Sigmoid colon (tissue), 7 donors: ENCODE measurements around the gene GPHB5. TPM values are rescaled to one million over a fixed set of nuclear protein-coding genes. Genes with fewer than 3 reads are reported as not detected.
A peak's percentile ranks its signal among the peaks of the same experiment; 100 is the strongest.
"Not testable (repeated sequence)": the region's sequence is repeated elsewhere in the genome, so short reads cannot be mapped to it uniquely, and the experiment has no call there.

Experiments used
- DNase-seq: peaks from one replicate; pipeline ENCODE4 v3.0.0-alpha.2; 2019
- H3K27ac ChIP-seq, 4 donors: fragments of 200-600 bp; sonication (generic); one replicate each; pipeline ENCODE4 v1.5.1; 2016 to 2019; ENCODE audit warnings: mild to moderate bottlenecking in 1 of 4
- H3K27me3 ChIP-seq, 3 donors: fragments of 200-600 bp; sonication (generic); one replicate each; pipeline ENCODE4 v1.5.1; 2019; ENCODE audit warnings: mild to moderate bottlenecking in 1 of 3
- H3K36me3 ChIP-seq, 4 donors: fragments of 200-600 bp; sonication (generic); one replicate each; pipeline ENCODE4 v1.5.1; 2016 to 2019
- H3K4me1 ChIP-seq, 4 donors: fragments of 200-600 bp; sonication (generic); one replicate each; pipeline ENCODE4 v1.5.1; 2017 to 2019
- H3K4me3 ChIP-seq, 4 donors: fragments of 200-600 bp; sonication (generic); one replicate each; pipeline ENCODE4 v1.5.1; 2017 to 2019; ENCODE audit warnings: mild to moderate bottlenecking in 2 of 4, moderate library complexity in 1 of 4
- H3K9me3 ChIP-seq, 4 donors: fragments of 200-600 bp in 3 of 4; sonication (generic) in 3 of 4; one replicate each; pipeline versions ENCODE4 v1.5.1 to v1.6.1; 2013 to 2019
- EP300 ChIP-seq, 4 donors: sonication (generic); formaldehyde crosslinking; IDR thresholded peaks; one replicate each; pipeline ENCODE4 v1.6.1; 2017; ENCODE audit warnings: antibody characterized with exemption in 4 of 4
- POLR2A ChIP-seq, 2 donors: fragments of 450-650 bp; IDR thresholded peaks; one replicate each; pipeline ENCODE4 v1.6.1; 2016; ENCODE audit warnings: antibody characterized with exemption in 2 of 2, mild to moderate bottlenecking in 2 of 2, moderate library complexity in 2 of 2
- POLR2AphosphoS5 ChIP-seq, 4 donors: sonication (generic); formaldehyde crosslinking; IDR thresholded peaks; one replicate each; pipeline ENCODE4 v1.6.1; 2017; ENCODE audit warnings: antibody characterized with exemption in 4 of 4
- WGBS, 2 donors: extraction: QIAGEN DNeasy Blood & Tissue Kit; methylation state at CpG; one replicate each; pipeline ENCODE4 v1.1.7; 2013; 5-methylcytosine and 5-hydroxymethylcytosine counted together
- intact Hi-C: fragments of 100-400 bp; cut with DNase I; formaldehyde crosslinking; loops from one replicate; pipeline ENCODE4 v1.15.1; 2023
- polyA plus RNA-seq, 3 donors: library from polyadenylated mRNA; stranded (reverse); fragments of 200-250 nt; gene quantifications; one replicate each; pipeline ENCODE4 v1.2.3, GENCODE V29; 2013
- total RNA-seq, 4 donors: library from RNA; depleted of rRNA; stranded (reverse); fragments of >200 nt; gene quantifications; one replicate each; pipeline ENCODE4 v1.1.0, GENCODE V29; 2016
- TF ChIP-seq, protein P1 (sequence below), 4 experiments: fragments of 450-650 bp in 3 of 4; fragments of 200-600 bp in 1 of 4; IDR thresholded peaks; one replicate each; pipeline ENCODE4 v1.5.1; 2016 to 2019; ENCODE audit warnings: antibody characterized with exemption in 4 of 4, mild to moderate bottlenecking in 3 of 4, moderate library complexity in 2 of 4
- donor health status: healthy with polysubstance abuse.
- donor health status: Bipolar disorder and iron deficiency.
- donor health status: healthy.

Gene GPHB5
- total and polyA plus RNA-seq, 7 donors, result not detected

DNA sequence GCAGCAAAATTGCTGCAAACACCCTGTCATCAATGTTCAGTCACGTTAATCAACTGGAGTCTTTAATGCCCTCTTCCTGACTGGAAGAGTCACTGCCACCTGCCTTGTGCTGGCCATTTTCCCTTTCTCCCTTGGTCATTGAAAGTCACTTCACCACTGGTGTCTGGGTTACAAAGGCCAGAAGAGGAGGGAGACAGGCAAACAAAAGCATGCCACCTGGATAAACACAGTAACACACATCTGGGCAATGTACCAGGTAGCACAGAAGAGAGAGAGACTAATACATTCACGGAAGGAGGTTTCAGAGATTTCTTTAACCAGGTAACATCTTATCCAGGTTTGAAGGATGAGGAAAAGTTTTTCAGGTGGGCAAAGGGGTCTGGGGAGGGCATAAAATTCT lies 32.7 kb downstream of the GPHB5 start:
- Histone ChIP-seq H3K27me3 (no peaks in the 10 kb centered on the region), H3K4me3 (no peak overlapping the region), H3K36me3 (peaks cover 0 to 7% (median 0%) of the 10 kb centered on the region in 4 donors), H3K4me1 (peaks cover 0 to 30% (median 21%) of the 10 kb centered on the region in 4 donors), H3K9me3 (no peaks in the 10 kb centered on the region), H3K27ac (no peak overlapping the region)
- intact Hi-C loops, result no loop called here
- 26 to 76% methylated on average over 2 of the region's 2 CpGs for WGBS, 2 donors
- TF ChIP-seq EP300 (IDR thresholded peaks at IDR 0.05), result no peak
- no peak for TF ChIP-seq POLR2A (IDR thresholded peaks at IDR 0.05)
- TF ChIP-seq, protein P1, sequence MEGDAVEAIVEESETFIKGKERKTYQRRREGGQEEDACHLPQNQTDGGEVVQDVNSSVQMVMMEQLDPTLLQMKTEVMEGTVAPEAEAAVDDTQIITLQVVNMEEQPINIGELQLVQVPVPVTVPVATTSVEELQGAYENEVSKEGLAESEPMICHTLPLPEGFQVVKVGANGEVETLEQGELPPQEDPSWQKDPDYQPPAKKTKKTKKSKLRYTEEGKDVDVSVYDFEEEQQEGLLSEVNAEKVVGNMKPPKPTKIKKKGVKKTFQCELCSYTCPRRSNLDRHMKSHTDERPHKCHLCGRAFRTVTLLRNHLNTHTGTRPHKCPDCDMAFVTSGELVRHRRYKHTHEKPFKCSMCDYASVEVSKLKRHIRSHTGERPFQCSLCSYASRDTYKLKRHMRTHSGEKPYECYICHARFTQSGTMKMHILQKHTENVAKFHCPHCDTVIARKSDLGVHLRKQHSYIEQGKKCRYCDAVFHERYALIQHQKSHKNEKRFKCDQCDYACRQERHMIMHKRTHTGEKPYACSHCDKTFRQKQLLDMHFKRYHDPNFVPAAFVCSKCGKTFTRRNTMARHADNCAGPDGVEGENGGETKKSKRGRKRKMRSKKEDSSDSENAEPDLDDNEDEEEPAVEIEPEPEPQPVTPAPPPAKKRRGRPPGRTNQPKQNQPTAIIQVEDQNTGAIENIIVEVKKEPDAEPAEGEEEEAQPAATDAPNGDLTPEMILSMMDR (IDR thresholded peaks at IDR 0.05), result no peak
- TF ChIP-seq POLR2AphosphoS5 (IDR thresholded peaks at IDR 0.05), result no peak
- no peak for DNase-seq

DNA sequence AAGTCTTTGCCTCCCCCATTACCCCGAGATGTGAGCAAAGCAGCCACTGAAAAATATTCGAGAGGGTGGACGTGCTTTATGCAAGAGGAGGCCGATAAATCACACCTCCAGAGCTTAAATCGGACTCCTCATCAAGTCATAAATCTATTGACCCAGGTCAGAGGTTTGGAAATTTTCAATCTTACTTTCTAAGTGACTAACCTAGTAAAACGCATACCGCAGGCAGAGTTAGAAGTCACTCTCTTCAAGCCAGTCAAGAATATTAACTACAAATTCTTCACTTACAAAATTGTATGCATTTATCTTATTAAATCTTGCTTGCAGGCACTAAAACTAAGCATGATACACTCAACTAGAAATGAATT lies 34.9 kb downstream of the GPHB5 start:
- Histone ChIP-seq H3K36me3 (no peaks in the 10 kb centered on the region), H3K27ac (peak overlapping the region in 3 of 4 donors; percentile 31 to 44 (median 42)), H3K9me3 (no peaks in the 10 kb centered on the region), H3K4me1 (peaks cover 0 to 30% (median 21%) of the 10 kb centered on the region in 4 donors), H3K27me3 (no peaks in the 10 kb centered on the region), H3K4me3 (no peak overlapping the region)
- intact Hi-C loops, result no loop called here
- WGBS, 2 donors, result 76 to 79% methylated on average over 7 of the region's 7 CpGs
- no peak for TF ChIP-seq POLR2A (IDR thresholded peaks at IDR 0.05)
- TF ChIP-seq, protein P1 (IDR thresholded peaks at IDR 0.05), result no peak
- no peak for TF ChIP-seq EP300 (IDR thresholded peaks at IDR 0.05)
- no peak for TF ChIP-seq POLR2AphosphoS5 (IDR thresholded peaks at IDR 0.05)
- DNase-seq, result no peak

DNA sequence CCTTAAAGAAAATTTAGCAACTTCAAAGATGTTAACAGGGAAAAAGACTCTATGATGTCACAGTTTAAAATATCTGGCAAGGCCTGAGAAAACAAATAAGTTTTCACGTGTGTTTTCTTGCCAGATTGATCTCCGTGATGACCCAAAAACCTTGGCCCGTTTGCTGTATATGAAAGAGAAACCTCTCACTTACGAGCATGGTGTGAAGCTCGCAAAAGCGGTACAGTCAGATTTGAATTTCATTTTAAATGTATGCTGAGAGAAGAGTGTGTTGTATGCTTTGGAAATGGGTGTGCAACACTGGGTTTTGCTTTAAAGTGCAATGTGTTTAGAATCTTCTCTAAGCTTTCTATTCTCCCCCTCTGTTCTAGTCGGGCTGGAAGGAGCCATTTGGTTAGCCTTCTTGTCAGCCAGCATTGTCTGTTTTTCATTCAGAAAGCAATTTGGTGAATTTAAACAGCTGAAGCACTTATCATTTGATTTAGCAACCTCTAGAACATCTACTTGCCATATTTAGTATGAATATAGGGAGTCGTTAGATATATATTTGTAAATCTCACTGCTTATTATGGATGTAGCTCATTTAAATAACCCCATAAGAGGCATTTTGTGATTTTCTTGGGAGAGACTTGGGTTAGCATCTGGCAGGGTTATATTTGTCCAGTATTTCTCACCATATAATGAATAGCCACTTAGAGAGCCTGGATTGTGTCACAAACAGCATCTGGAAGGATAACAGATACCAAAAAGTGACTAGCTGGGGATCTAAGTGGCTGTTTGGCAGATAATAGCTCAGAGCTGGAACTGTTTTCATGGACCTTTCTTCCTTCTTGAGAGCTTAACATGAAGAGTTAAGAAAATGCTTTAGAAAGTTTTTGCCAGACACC lies 35.5 kb downstream of the GPHB5 start:
- Histone ChIP-seq H3K36me3 (no peaks in the 10 kb centered on the region), H3K27ac (peak overlapping the region; percentile 20 to 44 (median 36)), H3K4me3 (peak overlapping the region in 3 of 4 donors; percentile 8 to 27 (median 20)), H3K9me3 (no peaks in the 10 kb centered on the region), H3K27me3 (no peaks in the 10 kb centered on the region), H3K4me1 (peaks cover 0 to 30% (median 21%) of the 10 kb centered on the region in 4 donors)
- DNase-seq, result no peak
- intact Hi-C loops, result no loop called here
- 57 to 63% methylated on average over 8 of the region's 8 CpGs for WGBS, 2 donors
- TF ChIP-seq EP300 (IDR thresholded peaks at IDR 0.05) (no peak), POLR2AphosphoS5 (IDR thresholded peaks at IDR 0.05) (peak in 2 of 4 donors; percentile 82 to 84)

DNA sequence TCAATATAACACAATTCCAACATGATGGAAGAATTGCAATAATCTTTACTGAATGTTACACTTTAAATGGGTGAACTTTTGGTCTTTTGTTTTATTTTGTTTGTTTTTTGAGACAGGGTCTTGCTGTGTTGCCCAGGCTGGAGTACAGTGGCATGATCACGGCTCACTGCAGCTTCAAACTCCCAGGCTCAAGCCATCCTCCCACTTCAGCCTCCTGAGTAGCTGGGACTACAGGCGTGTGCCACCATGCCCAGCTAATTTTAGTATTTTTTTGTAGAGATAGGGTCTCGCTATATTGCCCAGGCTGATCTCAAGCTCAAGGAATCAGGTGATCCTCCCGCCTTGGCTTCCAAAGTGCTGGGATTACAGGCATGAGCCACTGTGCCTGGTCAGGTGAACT lies 38.8 kb downstream of the GPHB5 start:
- H3K36me3 ChIP-seq, H3K4me3 ChIP-seq, H3K9me3 ChIP-seq, H3K27me3 ChIP-seq, H3K27ac ChIP-seq: not testable (repeated sequence)
- intact Hi-C loops, result loop anchor here (5.0 kb wide), 1 partner anchor 1118 kb away; no protein-coding TSS in a partner anchor
- peaks cover 0 to 31% (median 20%) of the 10 kb centered on the region in 4 donors for H3K4me1 ChIP-seq
- peak; percentile 10 for DNase-seq
- 91 to 94% methylated on average over 4 of the region's 4 CpGs for WGBS, 2 donors

DNA sequence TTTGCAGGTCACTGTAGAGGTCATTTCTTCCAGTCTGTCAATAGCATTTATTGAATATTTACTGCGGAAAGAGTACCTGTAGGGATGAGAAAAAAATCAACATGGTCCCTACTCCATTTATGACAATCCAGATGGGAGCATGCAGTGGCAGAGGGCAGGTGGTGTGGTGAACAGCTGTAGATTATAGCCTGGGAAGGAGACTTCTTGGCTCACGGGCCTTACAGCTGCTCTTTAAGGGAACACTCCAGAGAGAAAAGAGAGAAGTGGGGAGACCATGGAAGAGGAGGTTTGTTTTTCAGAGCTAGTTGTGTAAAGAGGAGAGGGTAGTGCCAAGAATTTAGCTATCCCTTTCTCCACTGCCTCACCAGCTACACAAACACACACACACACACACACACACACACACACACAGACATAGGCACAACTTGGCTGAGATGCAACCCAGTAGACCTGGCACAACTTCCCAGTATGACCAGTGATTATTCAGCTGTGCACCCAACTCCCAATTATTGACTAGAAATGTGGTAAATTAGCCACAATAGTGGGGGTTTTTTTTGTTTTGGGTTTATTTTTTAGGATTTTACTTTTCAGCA lies 41.0 kb downstream of the GPHB5 start:
- no peak overlapping the region for H3K4me3 ChIP-seq
- 30 to 50% methylated on average over 2 of the region's 2 CpGs for WGBS, 2 donors
- TF ChIP-seq POLR2A (IDR thresholded peaks at IDR 0.05), result no peak
- no peak for TF ChIP-seq EP300 (IDR thresholded peaks at IDR 0.05)
- no peak for TF ChIP-seq POLR2AphosphoS5 (IDR thresholded peaks at IDR 0.05)
- TF ChIP-seq, protein P1 (IDR thresholded peaks at IDR 0.05), result no peak
- no peak overlapping the region for H3K27ac ChIP-seq
- peaks cover 0 to 8% (median under 1%) of the 10 kb centered on the region in 4 donors for H3K4me1 ChIP-seq
- no peaks in the 10 kb centered on the region for H3K27me3 ChIP-seq
- no peaks in the 10 kb centered on the region for H3K9me3 ChIP-seq
- H3K36me3 ChIP-seq, result no peaks in the 10 kb centered on the region
- DNase-seq, result no peak
- intact Hi-C loops, result loop anchor here (5.0 kb wide), 1 partner anchor 1115 kb away; no protein-coding TSS in a partner anchor
